Small intestine (tissue), 7 donors: ENCODE measurements around the gene TOMM34. TPM values are rescaled to one million over a fixed set of nuclear protein-coding genes. Genes with fewer than 3 reads are reported as not detected.

Source experiments
- DNase-seq, 2 donors: peaks; one replicate each; pipeline versions ENCODE4 v3.0.0 to v3.0.0-alpha.2; 2013
- FAIRE-seq: peaks from 2 replicates; lab custom pipeline; 2012; peaks lifted over from hg19 to GRCh38; lab: Jason Lieb, UNC
- H3K27ac ChIP-seq, 3 donors: one replicate each; pipeline ENCODE4 v1.5.1; 2013; ENCODE audit warnings: low read length in 2 of 3, mild to moderate bottlenecking in 2 of 3, control low read depth in 1 of 3, inconsistent platforms in 1 of 3, low read depth in 1 of 3, moderate library complexity in 1 of 3
- H3K27me3 ChIP-seq, 3 donors: one replicate each; pipeline ENCODE4 v1.6.1; 2013; ENCODE audit warnings: low read length in 3 of 3, inconsistent platforms in 1 of 3; ENCODE audit not compliant: control insufficient read depth in 3 of 3, insufficient read depth in 3 of 3
- H3K36me3 ChIP-seq, 3 donors: one replicate each; pipeline ENCODE4 v1.6.1; 2013; ENCODE audit warnings: low read length in 3 of 3, inconsistent platforms in 1 of 3, low read depth in 1 of 3, mild to moderate bottlenecking in 1 of 3, moderate library complexity in 1 of 3; ENCODE audit not compliant: control insufficient read depth in 3 of 3, insufficient read depth in 2 of 3
- H3K4me1 ChIP-seq, 3 donors: one replicate each; pipeline ENCODE4 v1.6.1; 2013; ENCODE audit warnings: low read length in 2 of 3, inconsistent platforms in 1 of 3, low read depth in 1 of 3, mild to moderate bottlenecking in 1 of 3, moderate library complexity in 1 of 3; ENCODE audit not compliant: control insufficient read depth in 3 of 3, insufficient read depth in 2 of 3
- H3K4me3 ChIP-seq, 3 donors: one replicate each; pipeline ENCODE4 v1.5.1; 2013; ENCODE audit warnings: low read length in 3 of 3, control low read depth in 1 of 3, inconsistent platforms in 1 of 3, low read depth in 1 of 3, mild to moderate bottlenecking in 1 of 3, moderate library complexity in 1 of 3
- H3K9me3 ChIP-seq, 2 donors: one replicate each; pipeline ENCODE4 v1.6.1; 2013; ENCODE audit warnings: low read depth in 1 of 2, low read length in 1 of 2; ENCODE audit not compliant: control insufficient read depth in 2 of 2, insufficient read depth in 1 of 2
- WGBS, 3 donors: extraction: QIAGEN DNeasy Blood & Tissue Kit; methylation state at CpG; one replicate each; pipeline ENCODE4 v1.1.7; 2013; 5-methylcytosine and 5-hydroxymethylcytosine counted together
- polyA plus RNA-seq, 4 donors: library from polyadenylated mRNA; stranded (reverse) in 3 of 4; unstranded in 1 of 4; fragments of 200-250 nt in 3 of 4; fragments of 120-200 nt in 1 of 4; gene quantifications; one replicate each; pipeline versions ENCODE4 v1.2.1 to v1.2.3, GENCODE V29; 2013
- donor health status: healthy with polysubstance abuse.
- donor health status: control.
- donor health status: control.
- donor health status: Bipolar disorder and iron deficiency.
- donor health status: healthy.

Gene TOMM34
- polyA plus RNA-seq, 4 donors: 9.6 to 34.1 (median 19.0) TPM

GRCh38 chr20:44948513-44948912, 11.7 kb downstream of the TOMM34 start:
- Histone ChIP-seq H3K4me1 (no peaks in the 10 kb centered on the region), H3K27me3 (no peaks in the 10 kb centered on the region), H3K9me3 (no peaks in the 10 kb centered on the region), H3K36me3 (peaks cover 22 to 35% (median 23%) of the 10 kb centered on the region in 3 donors), H3K4me3 (no peak overlapping the region), H3K27ac (no peak overlapping the region)
- DNase-seq (no peak), FAIRE-seq (no peak)
- 86 to 88% (median 87%) methylated on average over 2 of the region's 2 CpGs for WGBS, 3 donors

- Histone ChIP-seq H3K27ac (no peak overlapping the region), H3K27me3 (no peaks in the 10 kb centered on the region), H3K4me3 (no peak overlapping the region), H3K9me3 (no peaks in the 10 kb centered on the region), H3K4me1 (no peaks in the 10 kb centered on the region), H3K36me3 (peaks cover 23 to 38% (median 24%) of the 10 kb centered on the region in 3 donors)
- WGBS, 3 donors: 93 to 97% (median 95%) methylated on average over 5 of the region's 5 CpGs
- FAIRE-seq: no peak
- DNase-seq: no peak
These were observed 12.1 kb downstream of the TOMM34 start for GRCh38 chr20:44948107-44948506.

GRCh38 chr20:44946271-44946852, 13.8 kb downstream of the TOMM34 start:
- Histone ChIP-seq H3K4me3 (no peak overlapping the region), H3K9me3 (no peaks in the 10 kb centered on the region), H3K4me1 (no peaks in the 10 kb centered on the region), H3K27me3 (no peaks in the 10 kb centered on the region), H3K27ac (no peak overlapping the region), H3K36me3 (peaks cover 25 to 43% (median 29%) of the 10 kb centered on the region in 3 donors)
- 74 to 86% (median 80%) methylated on average over 2 of the region's 2 CpGs for WGBS, 3 donors
- FAIRE-seq (no peak), DNase-seq (no peak)

GRCh38 chr20:44945261-44945660, 14.9 kb downstream of the TOMM34 start:
- H3K9me3 ChIP-seq: no peaks in the 10 kb centered on the region
- no peaks in the 10 kb centered on the region for H3K4me1 ChIP-seq
- no peak overlapping the region for H3K27ac ChIP-seq
- peaks cover 18 to 45% (median 22%) of the 10 kb centered on the region in 3 donors for H3K36me3 ChIP-seq
- DNase-seq: no peak
- H3K4me3 ChIP-seq: no peak overlapping the region
- no peaks in the 10 kb centered on the region for H3K27me3 ChIP-seq
- 87 to 91% (median 91%) methylated on average over 6 of the region's 6 CpGs for whole genome bisulfite sequencing, 3 donors
- no peak for FAIRE-seq

GRCh38 chr20:44943828-44944227, 16.4 kb downstream of the TOMM34 start:
- H3K9me3 ChIP-seq: no peaks in the 10 kb centered on the region
- DNase-seq (no peak), FAIRE-seq (no peak)
- no peaks in the 10 kb centered on the region for H3K27me3 ChIP-seq
- no peaks in the 10 kb centered on the region for H3K4me1 ChIP-seq
- WGBS, 3 donors: 90 to 92% (median 90%) methylated on average over 4 of the region's 4 CpGs
- H3K4me3 ChIP-seq: no peak overlapping the region
- H3K36me3 ChIP-seq: peaks cover 18 to 51% (median 18%) of the 10 kb centered on the region in 3 donors
- no peak overlapping the region for H3K27ac ChIP-seq

GRCh38 chr20:44942264-44942973, 17.8 kb downstream of the TOMM34 start:
- H3K4me1 ChIP-seq: no peaks in the 10 kb centered on the region
- 93 to 97% (median 96%) methylated on average over 4 of the region's 4 CpGs for WGBS, 3 donors
- no peaks in the 10 kb centered on the region for H3K27me3 ChIP-seq
- H3K36me3 ChIP-seq: peaks cover 10 to 58% (median 16%) of the 10 kb centered on the region in 3 donors
- no peaks in the 10 kb centered on the region for H3K9me3 ChIP-seq
- H3K27ac ChIP-seq: no peak overlapping the region
- FAIRE-seq (no peak), DNase-seq (no peak)
- no peak overlapping the region for H3K4me3 ChIP-seq

GRCh38 chr20:44941120-44941691, 19.0 kb downstream of the TOMM34 start:
- H3K27ac ChIP-seq: no peak overlapping the region
- 85 to 91% (median 89%) methylated on average over 7 of the region's 7 CpGs for WGBS, 3 donors
- peaks cover 10 to 68% (median 16%) of the 10 kb centered on the region in 3 donors for H3K36me3 ChIP-seq
- no peak for FAIRE-seq
- no peaks in the 10 kb centered on the region for H3K4me1 ChIP-seq
- no peaks in the 10 kb centered on the region for H3K27me3 ChIP-seq
- no peak overlapping the region for H3K4me3 ChIP-seq
- DNase-seq: no peak
- H3K9me3 ChIP-seq: no peaks in the 10 kb centered on the region

- 84 to 91% (median 89%) methylated on average over 9 of the region's 9 CpGs for WGBS, 3 donors
- H3K36me3 ChIP-seq: peaks cover 5 to 65% (median 13%) of the 10 kb centered on the region in 3 donors
- no peak overlapping the region for H3K4me3 ChIP-seq
- H3K27ac ChIP-seq: no peak overlapping the region
- no peak for FAIRE-seq
- H3K9me3 ChIP-seq: no peaks in the 10 kb centered on the region
- no peaks in the 10 kb centered on the region for H3K4me1 ChIP-seq
- H3K27me3 ChIP-seq: no peaks in the 10 kb centered on the region
- no peak for DNase-seq
These were observed 21.6 kb downstream of the TOMM34 start for GRCh38 chr20:44938637-44939036.
